GM18868 (cell line): ENCODE data around the gene IGSF21.
"Not testable (repeated sequence)": the region's sequence is repeated elsewhere in the genome, so short reads cannot be mapped to it uniquely, and the experiment has no call there.

Experiments
- ATAC-seq: cut with Tn5 transposase; IDR thresholded peaks from one replicate; pipeline ENCODE4 v1.9.1; 2021; ENCODE audit warnings: mild to moderate bottlenecking, moderate library complexity; ENCODE audit not compliant: unreplicated experiment

Gene IGSF21

GRCh38 chr1:18144916-18145647 is 37.5 kb downstream of the IGSF21 start:
- ATAC-seq = no peak

GRCh38 chr1:18145851-18146618 is 38.4 kb downstream of the IGSF21 start:
- ATAC-seq = no peak

- ATAC-seq = no peak
These were observed 39.3 kb downstream of the IGSF21 start for GRCh38 chr1:18146886-18147285.

- no peak for ATAC-seq
These were observed 40.1 kb downstream of the IGSF21 start for GRCh38 chr1:18147672-18148071.

- ATAC-seq = no peak
These were observed 40.9 kb downstream of the IGSF21 start for GRCh38 chr1:18148461-18148860.

GRCh38 chr1:18149027-18149641 is 41.5 kb downstream of the IGSF21 start:
- no peak for ATAC-seq

- ATAC-seq = no peak
These were observed 44.0 kb downstream of the IGSF21 start for GRCh38 chr1:18151436-18152122.

- ATAC-seq = no peak
These were observed 47.0 kb downstream of the IGSF21 start for GRCh38 chr1:18154430-18155194.

GRCh38 chr1:18155881-18156385 is 48.3 kb downstream of the IGSF21 start:
- no peak for ATAC-seq

GRCh38 chr1:18157352-18157751 is 49.8 kb downstream of the IGSF21 start:
- no peak for ATAC-seq

- ATAC-seq = no peak
These were observed 50.4 kb downstream of the IGSF21 start for GRCh38 chr1:18157968-18158367.

- no peak for ATAC-seq
These were observed 51.1 kb downstream of the IGSF21 start for GRCh38 chr1:18158714-18159113.

- no peak for ATAC-seq
These were observed 52.8 kb downstream of the IGSF21 start for GRCh38 chr1:18160290-18160942.

- no peak for ATAC-seq
These were observed 54.1 kb downstream of the IGSF21 start for GRCh38 chr1:18161690-18162089.

GRCh38 chr1:18165640-18166039 is 58.0 kb downstream of the IGSF21 start:
- not testable (repeated sequence) for ATAC-seq

- no peak for ATAC-seq
These were observed 58.7 kb downstream of the IGSF21 start for GRCh38 chr1:18166341-18166740.

- no peak for ATAC-seq
These were observed 59.3 kb downstream of the IGSF21 start for GRCh38 chr1:18166929-18167328.

GRCh38 chr1:18170444-18170843 is 62.8 kb downstream of the IGSF21 start:
- no peak for ATAC-seq

GRCh38 chr1:18174037-18174436 is 66.4 kb downstream of the IGSF21 start:
- no peak for ATAC-seq

- ATAC-seq = no peak
These were observed 67.5 kb downstream of the IGSF21 start for GRCh38 chr1:18175051-18175450.
